Kidney epithelial cell (primary cell): ENCODE measurements around the gene SPON1. TPM values are rescaled to one million over a fixed set of nuclear protein-coding genes. Genes with fewer than 3 reads are reported as not detected.
"Not testable (repeated sequence)": the region's sequence is repeated elsewhere in the genome, so short reads cannot be mapped to it uniquely, and the experiment has no call there.

Experiments
- DNase-seq: peaks from one replicate; pipeline ENCODE4 v3.0.0-alpha.2; 2010; ENCODE audit warnings: low read depth
- H3K27me3 ChIP-seq: 2 replicates; pipeline ENCODE4 v1.6.0; 2011; ENCODE audit warnings: low read length; ENCODE audit not compliant: control insufficient read depth, insufficient read depth
- H3K36me3 ChIP-seq: 2 replicates; pipeline ENCODE4 v1.5.1; 2011; ENCODE audit warnings: low read length; ENCODE audit not compliant: control insufficient read depth, insufficient read depth
- H3K4me3 ChIP-seq: 2 replicates; pipeline ENCODE4 v1.5.1; 2011; ENCODE audit warnings: low read depth, mild to moderate bottlenecking, control low read depth, low read length
- CTCF ChIP-seq: IDR thresholded peaks from 2 replicates; pipeline ENCODE4 v1.5.1; 2011; ENCODE audit warnings: mild to moderate bottlenecking, moderate library complexity, low read length, control low read depth, inconsistent platforms; ENCODE audit not compliant: insufficient read depth, poor library complexity, severe bottlenecking
- total RNA-seq: library from RNA; depleted of rRNA; stranded (reverse); fragments of >200 nt; gene quantifications from 2 replicates; pipeline ENCODE4 v1.2.3, GENCODE V29; 2015

The SPON1 gene
- total RNA-seq, 1 donor from 2014 or later: 3.7 TPM

DNA sequence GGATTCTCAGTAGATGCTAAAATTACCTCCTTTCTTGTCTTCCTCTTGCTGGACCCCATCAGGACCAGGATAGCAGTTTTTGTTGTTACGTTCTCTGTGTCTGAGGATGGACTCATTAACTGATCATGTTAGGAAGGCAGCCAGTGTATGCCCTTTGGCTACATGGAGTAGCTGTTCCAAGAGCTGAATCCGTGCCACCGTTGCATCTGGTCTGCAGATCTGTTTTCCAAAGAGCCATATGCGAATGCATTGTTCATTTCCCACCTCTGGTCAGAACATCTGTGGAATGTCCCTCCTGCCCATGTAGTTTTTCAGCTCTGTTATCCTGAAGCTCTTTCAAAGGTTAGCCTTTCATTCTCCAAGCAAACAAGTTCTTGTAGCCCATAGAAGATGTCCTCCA, 188.4 kb downstream of the SPON1 start:
- Histone ChIP-seq H3K4me3 (no peak overlapping the region), H3K27me3 (no peaks in the 10 kb centered on the region), H3K36me3 (no peaks in the 10 kb centered on the region)
- no peak for DNase-seq
- no peak for TF ChIP-seq CTCF

DNA sequence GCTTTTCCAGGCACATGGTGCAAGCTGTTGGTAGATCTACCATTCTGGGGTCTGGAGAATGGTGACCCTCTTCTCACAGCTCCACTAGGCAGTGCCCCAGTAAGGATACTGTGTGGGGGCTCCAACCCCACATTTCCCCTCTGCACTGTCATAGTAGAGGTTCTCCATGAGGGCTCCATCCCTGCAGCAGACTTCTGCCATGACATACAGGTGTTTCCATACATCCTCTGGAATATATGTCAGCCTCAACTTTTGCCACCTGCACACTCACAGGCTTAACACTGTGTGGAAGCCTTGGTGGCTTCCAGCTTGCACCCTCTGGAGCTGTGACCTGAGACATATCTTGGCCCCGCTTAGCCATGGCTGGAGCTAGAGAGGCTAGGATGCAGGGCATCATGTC, 191.6 kb downstream of the SPON1 start:
- not testable (repeated sequence) for H3K4me3 ChIP-seq, H3K36me3 ChIP-seq, H3K27me3 ChIP-seq, DNase-seq

DNA sequence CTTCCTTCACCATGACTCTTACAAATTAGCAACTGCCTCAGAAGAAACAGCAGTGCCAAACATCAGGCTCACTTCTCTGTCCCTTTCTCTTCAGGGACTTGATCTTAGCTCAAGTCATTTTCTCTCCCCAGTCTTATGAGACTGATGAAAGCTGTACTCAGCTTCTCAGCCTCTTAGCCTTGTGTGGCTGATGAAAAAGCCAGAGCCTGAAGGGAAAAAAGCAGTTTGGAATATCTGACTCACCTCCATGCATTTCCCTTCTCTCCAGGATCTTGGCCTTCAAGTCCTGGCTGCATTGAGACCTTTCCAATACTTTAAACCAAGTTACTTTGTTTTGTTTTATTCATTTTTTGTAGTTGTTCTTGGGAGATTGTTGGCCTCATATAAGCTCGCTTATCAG, 195.9 kb downstream of the SPON1 start:
- Histone ChIP-seq H3K36me3 (no peaks in the 10 kb centered on the region), H3K27me3 (no peaks in the 10 kb centered on the region), H3K4me3 (no peak overlapping the region)
- DNase-seq: no peak
- no peak for TF ChIP-seq CTCF

DNA sequence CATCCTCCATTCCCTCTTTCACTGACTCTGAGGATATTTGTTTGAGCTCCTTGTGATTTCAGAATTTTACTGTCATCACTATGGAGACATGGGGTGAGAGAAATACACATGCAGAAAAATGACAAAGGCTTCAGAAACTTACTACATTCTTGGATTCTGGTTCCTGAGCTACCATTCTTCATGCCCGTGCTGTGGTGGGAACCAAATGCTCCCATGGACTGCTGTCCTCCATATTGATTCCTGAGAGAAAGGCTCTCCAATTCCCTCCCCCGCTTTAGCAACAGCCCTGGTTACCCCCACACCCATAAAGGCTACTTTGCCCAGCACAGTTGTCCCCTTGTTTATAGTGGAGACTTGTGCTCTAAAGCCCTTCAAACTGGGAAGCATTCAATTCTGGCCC, 201.1 kb downstream of the SPON1 start:
- Histone ChIP-seq H3K27me3 (no peaks in the 10 kb centered on the region), H3K4me3 (no peak overlapping the region), H3K36me3 (no peaks in the 10 kb centered on the region)
- no peak for DNase-seq
- no peak for TF ChIP-seq CTCF

GRCh38 chr11:14173679-14174078, 211.2 kb downstream of the SPON1 start:
- H3K27me3 ChIP-seq, H3K4me3 ChIP-seq, DNase-seq, H3K36me3 ChIP-seq: not testable (repeated sequence)

DNA sequence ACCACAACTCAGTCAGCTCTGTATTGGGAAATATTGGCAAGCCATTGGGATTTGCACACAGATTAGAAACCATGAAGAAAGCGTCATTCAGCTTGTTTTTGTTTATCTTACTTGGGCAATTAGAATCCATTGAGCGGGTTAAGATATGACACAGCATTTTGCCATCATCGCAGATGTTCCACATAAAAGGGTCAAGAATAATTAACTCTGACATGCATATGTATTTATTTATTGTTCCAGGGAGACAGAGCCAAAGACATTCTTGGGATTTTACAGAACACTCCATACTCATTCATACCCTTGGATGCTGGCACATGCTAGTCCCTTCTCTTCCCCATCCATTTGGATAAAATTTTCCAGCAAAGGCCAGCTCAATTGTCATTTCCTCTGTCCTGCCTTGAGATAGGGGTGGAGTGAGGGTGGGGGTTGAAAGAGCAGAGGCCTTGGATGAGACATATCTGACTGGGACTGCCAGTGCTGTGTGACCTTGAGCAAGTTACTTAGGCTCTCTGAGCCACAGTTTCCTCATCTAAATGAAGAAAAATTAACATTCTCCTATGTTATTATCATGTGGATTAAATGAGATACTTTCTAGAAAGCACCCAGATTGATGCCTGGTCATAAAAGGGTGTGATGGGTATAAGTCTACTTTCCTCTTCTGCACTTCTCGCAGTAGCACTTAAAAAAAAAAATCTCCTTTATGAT, 216.7 kb downstream of the SPON1 start:
- H3K4me3 ChIP-seq: no peak overlapping the region
- TF ChIP-seq CTCF: no peak
- DNase-seq: no peak

DNA sequence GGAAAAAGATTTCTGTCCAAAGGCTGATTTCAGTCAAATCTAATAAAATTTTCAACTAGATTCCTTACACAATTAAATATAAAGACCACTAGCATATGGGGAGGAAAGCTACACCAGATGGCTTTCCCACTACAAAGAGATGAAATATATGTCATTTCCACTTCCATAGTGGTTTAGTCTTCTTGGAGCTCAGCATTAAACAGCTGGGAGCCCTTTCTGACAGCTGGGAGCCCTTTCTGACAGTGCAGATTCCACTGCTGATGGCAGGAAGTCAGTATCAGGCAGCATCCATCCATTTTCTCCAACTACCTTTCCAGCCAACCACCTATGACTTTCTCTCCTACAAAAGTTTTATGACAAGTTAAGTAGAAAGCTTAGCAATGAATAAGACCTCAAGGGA, 218.6 kb downstream of the SPON1 start:
- TF ChIP-seq CTCF: no peak
- Histone ChIP-seq H3K27me3 (no peaks in the 10 kb centered on the region), H3K36me3 (no peaks in the 10 kb centered on the region), H3K4me3 (no peak overlapping the region)
- no peak for DNase-seq

More for the DNA sequence above, 216.7 kb downstream of the SPON1 start:
- Histone ChIP-seq H3K36me3 (no peaks in the 10 kb centered on the region), H3K27me3 (no peaks in the 10 kb centered on the region)
